WTC11 (cell line): ENCODE results near the gene ZNF605.

Experiments
- ARID4B ChIP-seq: sonication (generic); formaldehyde crosslinking; IDR thresholded peaks from 2 replicates; pipeline ENCODE4 v1.8.0; 2023; ENCODE audit warnings: missing genetic modification reagents, mild to moderate bottlenecking, borderline replicate concordance
- ATF1 ChIP-seq: sonication (generic); formaldehyde crosslinking; IDR thresholded peaks from 2 replicates; pipeline ENCODE4 v1.8.1; 2023; ENCODE audit warnings: mild to moderate bottlenecking, moderate library complexity, missing genetic modification reagents
- CBFB ChIP-seq: sonication (generic); formaldehyde crosslinking; IDR thresholded peaks from 2 replicates; pipeline ENCODE4 v1.8.1; 2022; ENCODE audit warnings: mild to moderate bottlenecking, low read depth, missing genetic modification reagents
- CTCF ChIP-seq: fragments of 200-600 bp; IDR thresholded peaks from 2 replicates; pipeline ENCODE4 v1.8.0; 2022; ENCODE audit warnings: antibody characterized with exemption
- GTF2I ChIP-seq: fragments of 250-450 bp; sonication (Bioruptor Pico); conservative IDR thresholded peaks from 2 replicates; pipeline ENCODE4 v1.4.0; 2021; ENCODE audit warnings: mild to moderate bottlenecking
- JUN ChIP-seq: sonication (generic); formaldehyde crosslinking; IDR thresholded peaks from 2 replicates; pipeline ENCODE4 v1.8.0; 2023; ENCODE audit warnings: mild to moderate bottlenecking, missing genetic modification reagents
- PRDM15 ChIP-seq: sonication (generic); formaldehyde crosslinking; IDR thresholded peaks from 2 replicates; pipeline ENCODE4 v1.8.0; 2022; ENCODE audit warnings: missing genetic modification reagents
- ZBTB21 ChIP-seq: sonication (generic); formaldehyde crosslinking; IDR thresholded peaks from 2 replicates; pipeline ENCODE4 v1.8.1; 2023; ENCODE audit warnings: mild to moderate bottlenecking, missing genetic modification reagents, borderline replicate concordance
- ZNF232 ChIP-seq: sonication (generic); formaldehyde crosslinking; IDR thresholded peaks from 2 replicates; pipeline ENCODE4 v1.8.0; 2022; ENCODE audit warnings: mild to moderate bottlenecking, missing genetic modification reagents
- ZNF317 ChIP-seq: sonication (generic); formaldehyde crosslinking; IDR thresholded peaks from 2 replicates; pipeline ENCODE4 v1.8.1; 2023; ENCODE audit warnings: low read depth, mild to moderate bottlenecking, moderate library complexity, missing genetic modification reagents, borderline replicate concordance
- ZNF671 ChIP-seq: fragments of 250-450 bp; sonication (Bioruptor Pico); IDR thresholded peaks from 2 replicates; pipeline ENCODE4 v1.8.0; 2021; ENCODE audit warnings: mild to moderate bottlenecking

GRCh38 chr12:132921685-132922084 lies 34.4 kb downstream of the ZNF605 start:
- TF ChIP-seq ARID4B (CRISPR knock-in tag), result no peak
- no peak for TF ChIP-seq ZNF317 (CRISPR knock-in tag)
- no peak for TF ChIP-seq ZBTB21 (CRISPR knock-in tag)
- TF ChIP-seq CTCF, result peak; percentile 54
- TF ChIP-seq ZNF671, result no peak
- TF ChIP-seq CBFB (CRISPR knock-in tag), result no peak
- TF ChIP-seq ZNF232 (CRISPR knock-in tag), result no peak
- TF ChIP-seq GTF2I (CRISPR knock-in tag), result no peak
- no peak for TF ChIP-seq ATF1 (CRISPR knock-in tag)
- no peak for TF ChIP-seq JUN
- no peak for TF ChIP-seq PRDM15 (CRISPR knock-in tag)
